Cortex of kidney (tissue), 1 donor: ENCODE measurements around the gene AIM2.
"Not testable (repeated sequence)": the region's sequence is repeated elsewhere in the genome, so short reads cannot be mapped to it uniquely, and the experiment has no call there.

ENCODE experiments used
- DNase-seq: peaks from one replicate; lab custom pipeline; 2025; lab: John Stamatoyannopoulos, UW

Gene AIM2

GRCh38 chr1:159076438-159077119, at the start of gene AIM2:
AIM2 (minus strand) TSS chr1:159076766; CDS start chr1:159073499, 3,267 bp downstream.
- DNase-seq: no peak

- no peak for DNase-seq
Measured at GRCh38 chr1:159123587-159123986, 47.0 kb upstream of the AIM2 start.

- DNase-seq: no peak
Measured at GRCh38 chr1:159122005-159122621, 45.5 kb upstream of the AIM2 start.

- DNase-seq: no peak
Measured at GRCh38 chr1:159121526-159121925, 45.0 kb upstream of the AIM2 start.

GRCh38 chr1:159120317-159120716, 43.8 kb upstream of the AIM2 start:
- DNase-seq: no peak

- DNase-seq: no peak
Measured at GRCh38 chr1:159113596-159114433, 37.2 kb upstream of the AIM2 start.

GRCh38 chr1:159103021-159103420, 26.5 kb upstream of the AIM2 start:
- not testable (repeated sequence) for DNase-seq

- DNase-seq: no peak
Measured at GRCh38 chr1:159100589-159100988, 24.0 kb upstream of the AIM2 start.

- DNase-seq: no peak
Measured at GRCh38 chr1:159098596-159098995, 22.0 kb upstream of the AIM2 start.

GRCh38 chr1:159092036-159092760, 15.6 kb upstream of the AIM2 start:
- DNase-seq: no peak

GRCh38 chr1:159091607-159092031, 15.1 kb upstream of the AIM2 start:
- DNase-seq: no peak

GRCh38 chr1:159091180-159091560, 14.6 kb upstream of the AIM2 start:
- DNase-seq: no peak

GRCh38 chr1:159090286-159091179, 14.0 kb upstream of the AIM2 start:
- DNase-seq: no peak

- DNase-seq: no peak
Measured at GRCh38 chr1:159089184-159089791, 12.7 kb upstream of the AIM2 start.

GRCh38 chr1:159088546-159089183, 12.1 kb upstream of the AIM2 start:
- DNase-seq: no peak

- DNase-seq: no peak
Measured at GRCh38 chr1:159088050-159088449, 11.5 kb upstream of the AIM2 start.

- no peak for DNase-seq
Measured at GRCh38 chr1:159084867-159085266, 8.3 kb upstream of the AIM2 start.

- DNase-seq: no peak
Measured at GRCh38 chr1:159084152-159084551, 7.6 kb upstream of the AIM2 start.

GRCh38 chr1:159083013-159083412, 6.4 kb upstream of the AIM2 start:
- DNase-seq: no peak

- no peak for DNase-seq
Measured at GRCh38 chr1:159081626-159082025, 5.1 kb upstream of the AIM2 start.
